Ectodermal cell (in vitro differentiated cells): ENCODE measurements around the gene CERS6.

Experiments used
- H3K27ac ChIP-seq: 2 replicates; pipeline ENCODE4 v1.7.0; 2013; ENCODE audit warnings: mild to moderate bottlenecking, low read depth, low read length; ENCODE audit not compliant: insufficient read depth, poor library complexity, severe bottlenecking
- H3K27me3 ChIP-seq: 2 replicates; pipeline ENCODE4 v1.7.0; 2013; ENCODE audit warnings: mild to moderate bottlenecking, low read length; ENCODE audit not compliant: insufficient read depth, control insufficient read depth, poor library complexity, severe bottlenecking
- H3K36me3 ChIP-seq: one replicate; pipeline ENCODE4 v1.7.0; 2013; ENCODE audit warnings: low read length; ENCODE audit not compliant: control insufficient read depth, insufficient read depth
- H3K4me1 ChIP-seq: one replicate; pipeline ENCODE4 v1.7.0; 2013; ENCODE audit warnings: low read length; ENCODE audit not compliant: control insufficient read depth, insufficient read depth
- H3K4me3 ChIP-seq: 2 replicates; pipeline ENCODE4 v1.7.0; 2013; ENCODE audit warnings: low read depth, low read length, control low read depth; ENCODE audit not compliant: insufficient read depth
- H3K9me3 ChIP-seq: 2 replicates; pipeline ENCODE4 v1.7.0; 2013; ENCODE audit warnings: mild to moderate bottlenecking, low read length, moderate library complexity; ENCODE audit not compliant: control insufficient read depth
- WGBS, 2 experiments: methylation state at CpG; one replicate each; pipeline ENCODE4 v1.1.7; 2013; ENCODE audit warnings: missing lambda C conversion rate in 2 of 2; 5-methylcytosine and 5-hydroxymethylcytosine counted together

CERS6 gene

DNA sequence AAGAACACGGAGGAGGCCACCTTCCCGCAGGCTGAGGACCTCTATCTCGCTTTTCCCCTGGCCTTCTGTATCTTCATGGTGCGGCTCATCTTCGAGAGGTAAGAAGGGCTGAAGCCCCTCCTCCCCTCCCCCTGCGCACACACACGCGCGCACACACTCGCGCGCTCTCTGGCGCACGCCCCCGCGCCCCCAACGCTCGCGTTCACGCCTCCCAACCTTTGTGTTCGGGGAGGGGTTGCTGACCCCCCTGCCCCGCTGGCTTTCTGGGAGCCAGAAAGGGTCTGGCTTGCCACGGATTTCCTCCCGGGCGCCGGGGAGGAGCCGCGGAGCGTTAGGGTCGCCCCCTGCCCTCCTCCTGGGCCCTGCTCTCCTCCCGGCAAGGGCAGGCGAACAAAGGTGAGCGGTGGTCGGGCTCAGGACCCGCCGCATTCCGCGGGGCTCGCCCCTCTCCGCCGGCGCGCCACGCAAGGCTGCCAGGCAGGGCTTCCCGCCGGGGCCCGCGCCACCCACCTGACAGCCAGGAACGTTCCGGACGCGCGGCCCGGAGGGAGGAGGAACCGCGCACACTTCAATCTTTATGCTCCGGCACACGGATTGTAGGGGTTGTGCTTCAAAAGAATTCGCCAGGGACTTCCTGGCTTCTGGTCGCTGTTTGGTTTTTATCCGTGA is 583 bp downstream of the CERS6 start:
- Histone ChIP-seq H3K27me3 (peaks cover 5% of the 10 kb centered on the region), H3K9me3 (no peaks in the 10 kb centered on the region), H3K4me1 (peaks cover 12% of the 10 kb centered on the region), H3K27ac (peak overlapping the region; percentile 76), H3K36me3 (no peaks in the 10 kb centered on the region), H3K4me3 (peak overlapping the region; percentile 89)
- 0% methylated on average over 61 of the region's 61 CpGs for WGBS, 2 experiments

GRCh38 chr2:168457190-168457895 is 1.3 kb downstream of the CERS6 start:
- Histone ChIP-seq H3K4me1 (peaks cover 12% of the 10 kb centered on the region), H3K36me3 (no peaks in the 10 kb centered on the region), H3K27ac (peak overlapping the region; percentile 76), H3K9me3 (no peaks in the 10 kb centered on the region), H3K4me3 (peak overlapping the region; percentile 89), H3K27me3 (peaks cover 5% of the 10 kb centered on the region)
- 15 to 17% methylated on average over 17 of the region's 17 CpGs for WGBS, 2 experiments

DNA sequence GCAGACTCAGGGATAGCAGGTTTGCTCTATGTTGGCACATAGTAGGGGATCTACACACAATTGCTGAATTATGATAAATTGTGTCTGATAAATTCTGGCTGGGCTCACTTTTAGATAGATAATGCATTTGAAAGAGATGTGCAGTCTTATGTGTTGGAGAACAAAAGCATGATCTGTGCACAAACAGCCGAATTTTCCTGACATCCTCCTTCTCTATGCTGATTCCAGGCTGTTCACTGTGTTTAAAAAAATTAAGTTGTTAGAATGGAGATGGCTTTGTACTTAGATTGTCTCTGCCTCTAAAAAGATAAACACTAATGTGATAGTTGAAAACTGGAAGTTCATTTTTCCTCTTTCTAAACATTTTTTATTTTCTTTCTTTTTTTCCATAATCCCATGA is 2.1 kb downstream of the CERS6 start:
- Histone ChIP-seq H3K27me3 (peaks cover 5% of the 10 kb centered on the region), H3K4me3 (peak overlapping the region; percentile 89), H3K27ac (no peak overlapping the region), H3K36me3 (no peaks in the 10 kb centered on the region), H3K4me1 (peaks cover 12% of the 10 kb centered on the region), H3K9me3 (no peaks in the 10 kb centered on the region)
- WGBS, 2 experiments = 85 to 100% methylated on average over 1 of the region's 1 CpG

- H3K27ac ChIP-seq = no peak overlapping the region
- H3K36me3 ChIP-seq = no peaks in the 10 kb centered on the region
- no peaks in the 10 kb centered on the region for H3K9me3 ChIP-seq
- 85 to 89% methylated on average over 3 of the region's 4 CpGs for WGBS, 2 experiments
- H3K27me3 ChIP-seq = peaks cover 5% of the 10 kb centered on the region
- peaks cover 12% of the 10 kb centered on the region for H3K4me1 ChIP-seq
- H3K4me3 ChIP-seq = no peak overlapping the region
Observed at GRCh38 chr2:168459256-168459655, 3.2 kb downstream of the CERS6 start.

DNA sequence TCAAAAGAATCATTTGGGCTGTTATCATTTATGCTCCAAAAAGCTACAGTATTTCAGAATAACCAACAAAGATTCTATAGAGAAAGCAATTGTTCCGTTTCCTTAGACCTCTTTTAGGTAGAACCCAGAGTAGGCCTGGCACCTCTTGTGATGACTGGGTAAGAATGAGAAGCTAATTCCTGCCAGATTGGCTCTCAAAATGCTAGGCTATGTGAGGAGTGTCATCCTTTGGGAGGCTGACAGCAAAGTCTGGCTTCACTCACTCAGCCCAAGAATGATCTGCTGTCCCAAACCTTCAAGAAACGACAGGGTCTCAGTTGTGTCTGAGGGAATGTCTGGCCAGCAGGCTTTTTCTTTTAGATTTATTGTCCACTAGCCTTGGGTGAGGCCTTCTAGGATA is 4.5 kb downstream of the CERS6 start:
- Histone ChIP-seq H3K27ac (no peak overlapping the region), H3K4me1 (peaks cover 15% of the 10 kb centered on the region), H3K9me3 (no peaks in the 10 kb centered on the region), H3K27me3 (no peaks in the 10 kb centered on the region), H3K36me3 (no peaks in the 10 kb centered on the region), H3K4me3 (no peak overlapping the region)
- 85 to 92% methylated on average over 2 of the region's 2 CpGs for WGBS, 2 experiments

GRCh38 chr2:168461178-168461941 is 5.3 kb downstream of the CERS6 start:
- Histone ChIP-seq H3K4me3 (no peak overlapping the region), H3K27me3 (no peaks in the 10 kb centered on the region), H3K4me1 (peaks cover 23% of the 10 kb centered on the region), H3K36me3 (no peaks in the 10 kb centered on the region), H3K27ac (no peak overlapping the region), H3K9me3 (no peaks in the 10 kb centered on the region)
- 93 to 95% methylated on average over 2 of the region's 2 CpGs for WGBS, 2 experiments

DNA sequence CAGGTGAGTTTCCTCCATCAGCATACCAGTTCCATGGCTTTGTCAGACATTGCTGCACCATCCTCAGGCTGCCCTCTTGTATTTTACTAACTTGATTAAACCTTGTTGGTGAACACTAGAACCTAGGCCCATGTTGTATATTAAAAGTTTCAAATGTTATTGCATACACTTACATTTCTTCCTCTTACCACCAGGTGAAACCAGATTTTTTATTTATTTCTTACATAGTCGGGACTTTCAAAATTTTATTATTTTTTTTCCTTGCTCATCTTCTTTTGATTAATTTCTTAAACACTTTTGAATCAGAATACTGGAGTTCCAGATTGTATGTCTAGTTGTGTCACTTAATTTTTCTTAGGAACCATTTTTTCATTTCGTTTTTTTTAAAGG is 5.9 kb downstream of the CERS6 start:
- peaks cover 29% of the 10 kb centered on the region for H3K4me1 ChIP-seq
- H3K9me3 ChIP-seq = no peaks in the 10 kb centered on the region
- 98 to 100% methylated on average over 2 of the region's 2 CpGs for WGBS, 2 experiments

DNA sequence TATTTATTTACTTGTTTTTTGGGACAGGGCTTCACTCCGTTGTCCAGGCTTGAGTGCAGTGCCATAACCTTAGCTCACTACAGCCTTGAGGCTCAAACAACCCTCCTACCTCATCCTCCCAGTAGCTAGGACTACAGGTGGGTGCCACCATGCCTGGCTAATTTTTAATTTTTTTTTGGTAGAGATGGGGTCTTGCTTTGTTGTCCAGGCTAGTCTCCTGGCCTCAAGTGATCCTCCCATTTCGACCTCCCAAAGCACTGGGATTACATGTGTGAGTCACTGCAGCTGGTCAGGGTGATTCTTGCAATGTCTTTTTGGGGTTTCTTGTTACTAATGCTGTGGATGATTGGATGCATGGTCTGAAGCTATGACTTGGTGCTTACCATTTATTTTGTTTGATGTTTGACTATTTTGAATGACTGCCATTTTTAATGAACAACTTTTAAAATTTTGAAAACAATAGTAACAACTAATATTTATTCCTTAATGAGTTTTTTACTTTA is 6.5 kb downstream of the CERS6 start:
- Histone ChIP-seq H3K27ac (no peak overlapping the region), H3K4me3 (no peak overlapping the region), H3K27me3 (no peaks in the 10 kb centered on the region), H3K4me1 (peaks cover 35% of the 10 kb centered on the region), H3K9me3 (no peaks in the 10 kb centered on the region), H3K36me3 (no peaks in the 10 kb centered on the region)
- 93 to 94% methylated on average over 2 of the region's 2 CpGs for WGBS, 2 experiments

More for the DNA sequence above, 5.9 kb downstream of the CERS6 start:
- no peak overlapping the region for H3K4me3 ChIP-seq
- H3K36me3 ChIP-seq = no peaks in the 10 kb centered on the region
- H3K27me3 ChIP-seq = no peaks in the 10 kb centered on the region
- no peak overlapping the region for H3K27ac ChIP-seq

DNA sequence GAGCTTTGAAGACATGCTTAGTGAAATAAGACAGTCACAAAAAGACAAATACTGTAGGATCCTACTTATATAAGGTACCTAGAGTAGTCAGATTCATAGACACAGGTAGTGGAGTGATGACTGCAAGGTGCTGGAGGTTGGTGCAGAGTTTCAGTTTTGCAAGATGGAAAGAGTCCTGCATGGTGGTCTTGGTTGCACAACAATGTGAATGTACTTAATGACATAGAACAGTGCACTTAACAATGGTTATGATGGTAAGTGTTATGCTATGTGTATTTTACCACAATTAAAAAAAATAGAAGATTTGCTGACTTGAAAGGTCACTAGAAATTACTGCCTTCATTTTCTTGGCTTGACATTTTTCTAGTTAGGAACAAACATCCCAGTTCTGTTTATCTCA is 9.5 kb downstream of the CERS6 start:
- H3K4me3 ChIP-seq = no peak overlapping the region
- H3K36me3 ChIP-seq = no peaks in the 10 kb centered on the region
- H3K9me3 ChIP-seq = no peaks in the 10 kb centered on the region
- no peak overlapping the region for H3K27ac ChIP-seq
- no peaks in the 10 kb centered on the region for H3K27me3 ChIP-seq
- H3K4me1 ChIP-seq = peaks cover 33% of the 10 kb centered on the region

- peak overlapping the region; percentile 6 for H3K27ac ChIP-seq
- 84 to 100% methylated on average over 1 to 2 of the region's 2 CpGs for WGBS, 2 experiments
- H3K4me3 ChIP-seq = no peak overlapping the region
- H3K27me3 ChIP-seq = no peaks in the 10 kb centered on the region
- H3K9me3 ChIP-seq = no peaks in the 10 kb centered on the region
- H3K36me3 ChIP-seq = no peaks in the 10 kb centered on the region
- H3K4me1 ChIP-seq = peaks cover 39% of the 10 kb centered on the region
Observed at GRCh38 chr2:168466190-168466737, 10.2 kb downstream of the CERS6 start.
